ENCODE measurements around the gene CELF5.

CELF5 gene

DNA sequence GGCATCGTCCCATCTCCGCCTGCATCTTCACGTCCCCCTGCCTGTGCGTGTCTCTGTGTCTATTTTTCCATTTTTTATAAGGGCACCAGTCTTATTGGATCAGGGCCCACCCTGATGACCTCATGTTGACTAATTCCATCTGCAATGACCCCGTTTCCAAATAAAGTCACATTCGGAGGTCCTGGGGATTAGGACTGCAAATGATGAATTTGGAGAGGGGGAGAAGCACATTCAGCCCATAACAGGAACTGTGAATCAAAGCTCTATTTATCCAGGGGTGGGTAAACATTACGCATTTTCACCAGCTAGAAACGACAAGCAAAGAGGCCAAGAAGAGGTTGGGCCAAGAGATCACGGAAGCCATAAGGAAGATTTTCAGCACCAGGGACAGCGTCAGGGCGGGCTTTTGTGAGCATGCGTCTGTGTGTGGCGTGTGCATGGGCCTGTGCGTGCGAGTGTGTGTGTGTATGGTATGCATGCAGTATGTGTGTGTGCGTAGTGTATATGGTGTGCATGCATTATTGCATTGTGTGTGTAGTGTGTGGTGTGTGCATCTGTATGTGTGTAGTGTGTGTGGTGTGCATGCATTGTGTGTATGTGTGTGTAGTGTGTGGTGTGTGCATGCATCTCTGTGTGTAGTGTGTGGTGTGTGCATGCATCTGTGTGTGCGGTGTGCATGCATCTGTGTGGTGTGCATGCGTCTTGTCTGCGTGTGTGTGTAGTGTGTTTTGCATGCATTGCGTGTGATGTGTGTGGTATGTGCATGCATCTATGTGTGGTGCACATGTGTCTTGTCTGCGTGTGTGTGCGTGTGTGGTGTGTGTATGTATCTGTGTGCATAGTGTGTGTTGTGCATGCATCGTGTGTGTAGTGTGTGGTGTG lies 19.6 kb downstream of the CELF5 start:
- DNase-seq (ENCODE audit: low read depth), result peak; percentile 16

DNA sequence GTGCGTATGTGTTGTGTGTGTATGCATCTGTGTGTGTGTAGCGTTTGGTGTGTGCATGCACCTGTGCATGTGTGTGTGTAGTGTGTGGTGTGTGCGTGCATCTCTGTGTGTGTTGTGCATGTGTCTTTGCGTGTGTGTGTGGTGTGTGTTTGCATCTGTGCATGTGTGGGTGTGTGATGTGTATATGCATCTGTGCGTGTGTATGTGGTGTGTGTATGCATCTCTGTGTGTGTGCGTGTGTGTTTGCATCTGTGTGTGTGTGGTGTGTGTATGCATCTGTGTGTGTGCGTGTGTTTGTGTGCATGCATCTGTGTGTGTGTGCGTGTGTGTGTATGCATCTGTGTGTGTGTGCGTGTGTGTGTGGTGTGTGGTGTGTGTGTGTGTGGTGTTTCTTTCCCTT lies 20.6 kb downstream of the CELF5 start:
- DNase-seq (ENCODE audit: low read depth), result no peak

DNA sequence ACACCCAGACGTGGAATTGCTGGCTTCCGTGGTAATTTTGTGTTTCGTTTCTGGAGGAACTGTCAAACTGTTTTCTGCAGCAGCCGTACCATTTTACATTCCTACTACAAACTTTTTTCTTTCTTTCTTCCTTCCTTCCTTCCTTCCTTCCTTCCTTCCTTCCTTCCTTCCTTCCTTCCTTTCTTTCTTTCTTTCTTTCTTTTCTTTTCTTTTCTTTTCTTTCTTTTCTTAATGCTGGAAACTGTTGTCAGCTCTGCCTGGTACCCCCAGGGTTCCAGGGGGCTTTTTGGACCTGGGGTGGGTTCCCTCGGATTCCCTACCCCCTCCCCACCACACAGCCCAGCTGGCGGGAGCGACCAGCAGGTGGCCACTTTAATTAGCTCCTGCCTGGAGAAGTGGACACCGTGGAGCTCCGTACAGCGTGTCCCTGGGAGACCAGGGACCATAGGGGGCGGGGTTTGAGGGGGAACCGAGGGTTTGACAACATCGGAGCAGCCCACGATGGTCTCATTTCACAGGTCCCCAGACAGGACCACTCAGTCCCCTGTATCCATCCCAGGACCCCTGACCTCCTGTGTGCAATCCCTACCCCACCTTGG lies 24.4 kb downstream of the CELF5 start:
- no peak for DNase-seq (ENCODE audit: low read depth)

DNA sequence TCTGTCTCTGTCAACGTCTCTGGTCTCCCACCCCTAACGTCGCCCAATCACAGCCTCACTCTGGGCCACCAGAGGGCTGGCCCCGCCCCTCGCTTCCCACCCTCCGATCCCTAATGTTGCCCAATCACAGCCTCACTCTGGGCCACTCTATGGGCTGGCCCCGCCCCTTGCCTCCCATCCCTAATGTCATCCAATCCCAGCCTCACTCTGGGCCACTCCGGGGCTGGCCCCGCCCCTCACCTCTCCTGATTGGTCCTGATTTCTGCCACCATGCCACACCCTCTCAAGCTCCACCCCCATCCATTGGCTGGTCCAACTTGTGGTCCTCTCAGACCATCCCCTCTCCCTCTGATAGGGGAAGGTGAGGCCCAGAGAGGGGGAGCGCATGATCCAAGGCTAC lies 24.9 kb downstream of the CELF5 start:
- DNase-seq (ENCODE audit: low read depth), result no peak

DNA sequence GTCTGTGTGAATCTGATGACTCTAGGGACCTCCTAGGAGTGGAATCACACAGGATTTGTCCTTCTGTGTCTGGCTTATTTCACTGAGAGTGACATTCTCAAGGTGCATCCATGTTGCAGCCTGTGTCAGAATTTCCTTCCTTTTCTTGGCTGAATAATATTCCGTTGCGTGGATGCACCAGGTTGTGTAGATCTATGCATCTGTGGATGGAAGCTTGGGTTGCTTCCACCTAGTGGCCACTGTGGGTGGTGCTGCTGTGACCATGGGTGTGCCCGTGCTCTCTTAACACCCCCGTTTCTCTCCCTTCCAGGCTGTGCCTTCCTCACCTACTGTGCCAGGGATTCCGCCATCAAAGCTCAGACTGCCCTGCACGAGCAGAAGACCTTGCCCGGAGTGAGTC lies 26.2 kb downstream of the CELF5 start:
- no peak for DNase-seq (ENCODE audit: low read depth)

DNA sequence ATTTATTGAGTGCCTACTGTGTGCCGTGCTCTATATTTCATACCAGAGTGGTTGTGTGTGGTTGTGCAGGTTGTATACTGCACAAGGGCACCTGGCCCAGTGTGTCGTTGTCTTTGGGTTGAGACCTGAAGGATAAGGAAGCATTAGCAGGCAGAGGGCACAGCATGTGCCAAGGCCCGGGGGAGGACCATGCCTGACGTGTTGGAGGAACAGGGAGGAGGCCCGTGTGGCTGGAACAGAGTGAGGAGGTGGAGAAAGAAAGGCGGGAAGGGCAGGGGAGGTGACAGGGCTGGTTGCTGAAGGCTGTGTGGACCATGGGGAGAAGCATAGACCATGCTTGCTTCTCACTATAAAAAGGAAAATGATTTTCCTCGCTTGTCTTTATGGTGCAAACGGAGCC lies 26.8 kb downstream of the CELF5 start:
- DNase-seq (ENCODE audit: low read depth), result no peak

DNA sequence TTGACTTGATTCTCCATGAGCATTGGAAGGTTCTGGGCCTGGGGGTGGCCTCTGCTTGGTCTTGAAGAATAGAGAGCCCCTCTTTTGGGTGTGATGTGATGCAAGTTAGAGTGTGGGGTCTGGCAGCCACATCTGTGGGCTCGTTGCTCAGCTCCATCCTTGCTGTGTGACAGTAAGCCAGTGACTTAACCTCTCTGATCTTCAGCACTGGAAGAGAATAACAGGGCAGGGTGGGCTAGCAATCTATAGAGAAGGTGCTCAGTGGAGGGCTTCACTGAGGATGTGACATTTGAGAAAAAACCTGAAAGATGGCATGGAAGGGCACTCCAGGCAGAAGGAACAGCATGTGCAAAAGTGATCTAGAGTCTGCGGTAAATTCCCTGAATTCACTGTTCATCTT lies 28.2 kb downstream of the CELF5 start:
- no peak for DNase-seq (ENCODE audit: low read depth)

DNA sequence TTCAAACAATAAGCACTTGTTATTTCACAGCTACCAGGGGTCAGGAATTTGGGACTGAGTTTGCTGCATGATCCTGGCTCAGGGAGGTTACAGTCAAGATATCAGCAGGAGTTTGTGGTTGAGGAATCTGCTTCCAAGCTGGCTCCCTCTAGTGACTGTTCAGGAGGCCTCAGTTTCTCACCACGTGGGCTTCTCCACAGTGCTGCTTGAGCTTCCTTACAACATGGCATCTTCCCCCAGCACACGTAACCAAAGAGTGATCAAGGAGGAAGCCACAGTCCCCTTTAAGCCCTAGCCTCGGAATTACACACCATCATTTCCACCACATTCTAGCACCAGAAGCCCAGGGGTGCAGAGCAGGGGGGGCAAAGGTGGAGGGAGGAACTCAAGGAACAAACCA lies 28.8 kb downstream of the CELF5 start:
- DNase-seq (ENCODE audit: low read depth), result no peak

DNA sequence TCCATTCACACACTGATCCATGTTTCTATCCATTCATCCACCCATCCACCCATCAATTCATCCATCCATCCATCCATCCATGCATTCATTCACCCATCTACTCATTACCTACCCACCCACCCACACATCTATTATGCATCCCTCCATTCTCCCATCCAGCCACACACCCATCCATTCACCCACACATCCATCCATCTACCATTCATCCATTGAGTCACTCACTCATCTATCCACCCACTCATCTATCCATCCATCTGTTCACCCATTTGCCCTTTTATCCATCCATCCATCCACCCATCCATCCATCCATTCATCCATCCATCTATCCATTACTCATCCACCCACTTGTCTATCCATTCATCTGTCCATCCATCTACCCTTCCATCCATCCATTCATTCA lies 30.1 kb downstream of the CELF5 start:
- no peak for DNase-seq (ENCODE audit: low read depth)

DNA sequence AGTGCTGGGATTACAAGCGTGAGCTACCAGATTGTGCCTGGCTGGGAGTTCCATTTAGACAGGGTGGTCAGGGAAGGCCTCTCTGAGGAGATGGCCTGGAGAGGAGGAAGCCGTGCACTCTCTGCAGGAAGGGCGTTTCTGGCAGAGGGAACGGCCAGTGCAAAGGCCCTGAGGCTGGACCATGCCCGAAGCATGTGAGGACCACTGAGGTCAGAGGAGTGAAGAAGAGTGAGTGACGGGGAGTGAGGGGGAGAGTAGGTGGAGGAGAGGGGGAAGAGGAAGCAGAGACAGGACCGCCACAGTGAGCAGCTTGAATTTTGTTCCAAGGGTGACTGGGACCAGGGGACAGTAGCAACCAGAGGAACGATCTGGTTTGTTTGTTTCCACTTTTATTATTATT lies 32.6 kb downstream of the CELF5 start:
- DNase-seq (ENCODE audit: low read depth), result no peak

DNA sequence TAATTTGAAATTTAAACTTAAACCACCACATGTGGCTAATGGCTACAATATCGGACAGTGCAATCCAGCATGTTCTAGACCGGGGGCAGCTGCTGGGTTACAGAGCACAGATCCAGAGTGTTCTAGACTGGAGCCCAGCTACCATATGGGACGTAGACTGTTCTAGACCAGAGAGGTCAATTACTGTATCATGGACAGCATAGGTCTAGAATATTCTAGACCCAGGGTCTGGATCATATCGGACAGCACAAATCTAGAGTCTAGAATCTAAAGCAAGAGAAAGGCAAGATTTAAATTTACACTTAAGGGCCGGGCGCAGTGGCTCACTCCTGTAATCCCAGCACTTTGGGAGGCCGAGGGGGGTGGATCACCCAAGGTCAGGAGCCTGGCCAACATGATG lies 37.9 kb downstream of the CELF5 start:
- DNase-seq (ENCODE audit: low read depth), result no peak

DNA sequence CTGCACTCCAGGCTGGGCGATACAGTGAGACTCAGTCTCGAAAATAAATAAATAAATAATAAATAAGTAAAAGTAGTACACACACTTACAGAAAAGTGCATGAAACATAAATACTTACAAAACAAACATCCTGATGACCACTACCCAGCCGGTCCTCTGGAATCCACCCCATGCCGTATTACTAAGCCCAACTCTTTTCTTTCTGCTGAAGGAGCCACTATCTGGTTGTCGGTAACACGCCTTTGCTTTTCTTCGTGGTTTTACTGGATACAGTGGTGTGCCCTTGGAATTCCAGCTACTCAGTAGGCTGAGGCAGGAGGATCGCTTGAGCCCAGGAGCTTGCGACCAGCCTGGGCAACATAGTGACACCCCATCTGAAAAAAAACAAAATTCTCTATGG lies 39.4 kb downstream of the CELF5 start:
- DNase-seq (ENCODE audit: low read depth), result no peak

DNA sequence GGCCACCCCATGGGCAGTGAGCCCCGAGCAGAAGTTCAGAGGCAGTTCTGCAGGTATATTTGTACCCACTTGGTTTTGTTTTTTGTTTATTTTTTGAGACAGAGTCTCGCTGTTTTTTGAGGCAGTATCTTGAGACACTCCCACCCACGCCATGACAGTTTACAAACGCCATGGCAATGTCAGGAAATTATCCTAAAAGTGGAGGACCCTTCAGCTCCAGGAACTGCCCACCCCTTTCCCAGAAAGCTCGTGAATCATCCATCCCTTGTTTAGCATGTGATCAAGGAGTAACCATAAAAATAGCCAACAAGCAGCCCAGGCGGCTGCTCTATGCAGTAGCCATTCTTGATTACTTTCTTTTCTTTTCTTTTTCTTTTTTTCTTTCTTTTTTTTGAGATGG lies 41.0 kb downstream of the CELF5 start:
- DNase-seq (ENCODE audit: low read depth), result no peak

DNA sequence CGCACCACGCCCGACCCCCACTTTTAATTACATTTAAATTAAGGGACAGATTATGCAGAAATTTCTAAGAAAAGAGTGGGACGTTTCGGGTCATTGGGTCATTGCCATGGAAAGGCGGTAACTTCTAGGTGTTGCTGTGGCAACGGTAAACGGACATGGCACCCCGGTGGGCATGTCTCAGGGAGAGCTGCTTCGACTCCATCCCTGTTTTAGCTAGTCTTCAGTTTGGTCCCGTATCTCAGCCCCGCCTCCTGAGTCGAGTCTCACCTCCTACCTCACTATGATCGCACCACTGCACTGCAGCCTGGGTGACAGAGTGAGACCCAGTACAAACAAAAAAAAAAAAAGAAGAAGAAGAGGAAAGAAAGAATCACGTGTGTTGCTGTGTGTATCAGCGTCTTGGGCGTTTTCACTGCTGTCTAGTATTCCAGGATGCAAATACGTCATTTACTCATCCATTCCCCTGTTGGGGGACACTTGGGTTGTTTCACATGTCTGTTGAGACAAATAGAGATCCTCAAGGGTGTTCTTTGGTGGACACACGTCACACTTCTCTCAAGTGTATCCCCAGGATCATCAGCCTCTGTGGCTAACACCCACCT lies 41.7 kb downstream of the CELF5 start:
- DNase-seq (ENCODE audit: low read depth), result no peak

DNA sequence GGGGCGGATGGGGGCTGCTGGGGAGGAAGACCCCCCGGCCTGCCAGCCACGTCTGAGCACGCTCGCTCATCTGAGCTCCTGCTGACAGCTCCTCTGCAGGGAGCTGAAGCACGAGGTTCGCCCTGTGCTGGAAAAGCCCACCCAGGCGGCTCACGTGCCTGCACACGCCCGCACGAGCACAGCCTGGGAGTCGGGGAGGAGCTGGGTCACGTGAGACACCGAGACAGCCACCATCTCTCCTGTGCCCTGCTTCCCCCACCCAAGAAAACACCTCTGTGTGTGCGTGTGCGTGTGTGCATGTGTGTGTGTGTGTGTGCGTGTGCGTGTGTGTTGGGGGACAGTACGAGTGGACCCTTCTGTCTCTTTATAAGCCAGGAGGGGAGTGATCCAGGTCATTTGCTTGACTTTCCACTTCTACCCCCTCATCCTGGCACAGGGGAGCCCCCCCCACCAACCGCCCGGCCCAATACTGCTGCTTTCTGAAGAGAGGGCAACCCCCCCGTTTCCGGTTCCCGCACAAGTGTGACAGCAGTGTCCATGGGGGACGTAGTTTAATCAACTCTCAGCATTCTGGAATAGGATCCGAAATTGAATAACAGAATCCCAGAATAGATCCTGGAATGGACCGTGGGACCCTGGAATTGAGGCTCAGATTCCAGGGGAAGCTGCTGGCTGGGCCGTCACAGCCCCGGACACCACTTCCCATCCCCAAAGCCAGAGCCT lies 42.5 kb downstream of the CELF5 start:
- DNase-seq (ENCODE audit: low read depth), result no peak

DNA sequence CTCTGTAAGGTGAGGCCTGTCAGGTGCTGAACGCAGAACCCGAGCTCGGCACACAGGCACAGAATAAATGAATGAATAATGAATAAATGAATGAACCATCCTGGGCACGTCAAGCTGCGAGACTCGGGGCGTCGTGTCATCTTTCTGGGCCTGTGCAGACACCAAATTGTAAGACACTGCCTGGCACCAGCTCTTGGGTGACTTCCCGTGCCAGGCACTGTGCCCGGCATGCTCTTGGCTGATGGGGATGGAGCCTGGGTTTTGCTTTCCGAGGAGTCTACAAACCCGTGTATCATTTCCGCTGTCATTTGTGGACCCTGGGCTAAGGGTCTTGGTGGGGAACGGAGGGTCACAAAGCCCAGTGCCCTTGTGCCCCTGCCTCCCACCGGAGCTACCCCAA lies 43.9 kb downstream of the CELF5 start:
- DNase-seq (ENCODE audit: low read depth), result no peak

DNA sequence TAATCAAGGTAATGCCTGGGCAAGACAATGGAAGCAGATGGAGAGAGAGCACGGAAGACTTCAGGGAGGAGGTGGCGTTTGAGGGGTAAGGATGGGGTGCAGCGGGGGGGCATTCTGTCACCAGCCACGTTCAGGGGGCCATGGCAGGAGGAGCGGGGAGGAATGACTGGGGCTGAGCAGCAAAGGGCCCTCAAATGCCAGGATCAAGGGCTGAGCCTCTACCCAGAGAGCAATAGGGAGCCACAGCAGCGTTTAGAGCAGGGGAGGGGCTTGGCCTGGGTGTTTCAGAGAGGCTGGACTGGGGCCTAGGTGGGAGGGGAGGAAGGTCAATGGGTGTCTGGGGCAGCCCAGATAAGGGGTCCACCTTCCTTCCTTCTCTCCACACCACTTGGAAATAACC lies 44.3 kb downstream of the CELF5 start:
- no peak for DNase-seq (ENCODE audit: low read depth)

DNA sequence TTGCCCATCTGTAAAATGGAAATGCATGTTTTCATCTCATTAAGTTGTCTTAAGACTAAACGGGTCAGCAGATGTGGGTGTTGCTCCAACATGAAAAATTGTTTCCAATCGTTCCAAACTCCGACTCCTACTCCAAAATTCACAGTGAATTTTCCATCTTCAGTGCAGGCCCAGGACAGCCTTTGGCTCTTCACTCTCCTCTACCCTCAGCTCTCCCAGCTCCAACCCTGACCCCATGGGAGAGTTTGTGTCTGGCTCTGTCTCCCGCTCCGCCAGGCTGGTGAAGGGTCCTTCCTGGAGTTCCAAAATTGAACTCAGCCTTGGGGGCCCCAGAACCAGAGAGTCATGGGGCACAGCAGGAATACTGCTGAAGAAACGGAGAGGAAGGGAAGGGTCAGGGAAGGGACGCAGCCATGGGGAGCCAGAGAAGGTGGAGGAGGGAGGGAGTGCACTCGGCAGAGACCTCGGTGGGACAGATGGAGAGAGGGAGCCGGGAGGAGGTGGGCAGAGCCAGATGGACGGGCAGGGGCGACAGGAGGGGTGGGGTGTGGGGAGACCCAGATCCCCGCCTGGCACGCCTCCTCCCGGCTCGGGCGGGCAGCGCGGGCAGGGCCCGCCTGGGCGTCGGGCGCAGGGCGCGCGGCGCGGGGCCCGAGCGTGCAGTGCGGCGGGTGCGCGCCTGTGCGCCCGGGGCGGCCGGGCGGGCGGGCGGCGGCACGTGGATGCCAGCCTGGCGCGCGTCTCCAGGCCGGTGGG lies 45.6 kb downstream of the CELF5 start:
- no peak for DNase-seq (ENCODE audit: low read depth)

DNA sequence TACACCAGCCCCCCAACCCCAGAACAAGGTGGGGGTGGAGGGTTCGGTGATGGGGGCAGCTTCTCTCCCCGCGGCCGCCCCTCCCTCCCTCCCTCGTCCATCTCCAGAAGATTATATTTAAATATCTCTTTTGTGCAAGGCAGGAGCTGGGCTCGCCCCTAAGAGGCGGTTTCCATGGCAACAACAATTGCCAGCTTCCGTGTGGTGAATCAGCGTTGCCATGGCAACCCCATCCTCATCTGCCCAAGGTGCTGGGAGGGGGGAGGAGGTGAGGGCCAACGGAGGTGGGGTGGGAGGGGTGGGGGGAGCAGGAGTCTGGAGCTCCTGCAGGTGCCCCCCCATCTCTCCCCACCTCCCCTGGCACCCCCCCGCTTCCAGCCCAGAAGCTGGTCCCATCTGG lies 46.4 kb downstream of the CELF5 start:
- no peak for DNase-seq (ENCODE audit: low read depth)

DNA sequence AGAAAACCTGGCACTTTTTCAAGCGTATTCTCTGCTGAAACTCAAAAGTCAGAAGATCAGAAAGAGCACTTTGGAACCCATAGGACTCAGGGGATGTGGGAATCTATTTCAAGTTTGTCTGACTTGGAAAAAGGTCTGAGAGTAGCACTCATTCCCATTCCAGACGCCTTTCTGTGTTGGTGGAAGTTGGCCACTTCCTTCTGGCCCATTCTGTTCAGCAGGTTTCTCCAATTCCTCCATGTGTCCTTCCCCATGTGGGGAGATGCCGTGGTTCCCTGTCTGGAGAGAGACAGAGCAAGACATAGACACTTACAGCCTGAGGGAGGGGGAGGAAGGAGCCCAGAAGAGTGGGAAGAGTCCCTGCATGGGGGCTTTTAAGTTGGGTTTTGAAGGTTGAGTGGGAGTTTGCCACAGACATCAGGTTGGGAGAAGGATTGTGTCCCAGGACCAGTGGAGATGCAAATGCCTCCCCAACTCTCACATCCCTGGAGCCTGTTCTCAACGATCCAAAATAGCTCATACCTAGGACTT lies 48.0 kb downstream of the CELF5 start:
- DNase-seq (ENCODE audit: low read depth), result no peak

DNA sequence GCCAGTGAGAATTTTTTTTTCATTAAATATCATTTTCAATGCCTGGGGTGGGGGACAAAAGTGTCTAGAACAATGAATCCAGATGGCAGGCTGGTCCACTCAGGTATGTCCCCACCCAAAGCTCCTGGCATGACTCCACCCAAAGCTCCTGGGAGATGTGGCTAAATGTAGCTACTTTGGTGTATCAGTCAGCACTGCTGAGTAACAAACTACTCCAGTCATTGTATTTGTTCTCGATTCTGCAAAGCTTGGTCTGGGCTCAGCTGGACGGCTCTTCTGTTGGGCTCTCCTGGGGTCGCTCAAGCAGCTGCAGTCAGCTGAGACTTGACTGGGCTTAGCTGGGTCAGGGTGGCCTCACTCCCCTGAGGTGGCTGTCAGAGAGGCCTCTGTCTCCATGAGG lies 48.5 kb downstream of the CELF5 start:
- DNase-seq (ENCODE audit: low read depth), result no peak
